Measurements from ENCODE around the gene RNF13.
"Not testable (repeated sequence)": the region's sequence is repeated elsewhere in the genome, so short reads cannot be mapped to it uniquely, and the experiment has no call there.

Gene RNF13

DNA sequence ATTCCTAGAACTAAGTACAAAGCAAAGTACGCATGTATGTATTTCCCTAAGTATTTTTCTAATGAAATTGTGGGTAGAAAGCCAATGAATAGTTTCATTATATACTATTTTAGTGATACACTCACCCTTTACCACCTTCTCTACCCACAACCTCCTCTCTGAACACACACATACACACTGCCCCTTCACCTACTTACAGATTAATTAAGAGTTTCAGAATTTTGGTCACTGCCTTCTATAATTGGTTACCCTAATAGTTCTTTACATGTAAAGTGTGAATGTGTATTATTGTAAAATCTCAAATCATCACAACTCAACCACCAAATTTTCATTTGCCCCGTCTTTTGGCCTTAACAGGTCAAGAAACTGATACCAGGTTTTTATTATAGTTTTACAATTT lies 150.5 kb downstream of the RNF13 start:
- DNase-seq = no peak

DNA sequence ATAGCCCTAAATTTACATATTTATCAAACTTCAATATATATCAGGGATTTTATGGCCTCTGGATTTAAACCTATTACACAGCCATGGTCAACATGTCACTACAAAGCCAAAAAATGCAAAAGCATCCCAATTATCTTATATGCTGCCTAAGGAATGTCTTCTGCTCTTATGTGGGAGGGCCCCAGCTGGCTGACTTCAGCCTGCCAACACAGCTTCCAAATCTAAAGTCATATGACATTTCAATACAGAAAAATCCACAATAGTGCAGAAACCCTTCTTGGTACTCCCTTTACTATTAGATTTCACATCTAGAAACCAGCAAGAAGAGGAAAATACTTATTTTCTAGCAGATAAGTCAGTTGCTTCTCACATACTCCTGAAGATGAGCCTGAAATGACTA lies 151.3 kb downstream of the RNF13 start:
- DNase-seq = no peak

DNA sequence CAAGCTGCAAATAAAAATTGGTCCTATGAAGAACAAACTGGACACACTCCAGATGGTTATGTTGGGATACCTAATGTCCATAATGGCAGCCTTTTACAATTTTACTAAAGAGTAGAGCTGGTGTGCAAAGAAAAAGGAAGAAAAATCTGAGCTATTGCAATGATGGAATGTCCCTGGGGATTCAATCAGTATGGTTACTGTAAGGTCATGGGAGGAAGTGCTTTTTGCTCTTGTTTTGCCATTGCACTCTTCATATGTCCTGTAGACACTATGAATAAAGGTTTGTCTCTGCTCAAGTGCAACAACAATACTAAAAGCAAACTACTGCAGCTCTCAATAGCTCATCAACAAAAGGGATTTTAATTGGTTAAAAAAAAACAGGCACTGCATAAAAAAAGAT lies 152.3 kb downstream of the RNF13 start:
- no peak for DNase-seq

DNA sequence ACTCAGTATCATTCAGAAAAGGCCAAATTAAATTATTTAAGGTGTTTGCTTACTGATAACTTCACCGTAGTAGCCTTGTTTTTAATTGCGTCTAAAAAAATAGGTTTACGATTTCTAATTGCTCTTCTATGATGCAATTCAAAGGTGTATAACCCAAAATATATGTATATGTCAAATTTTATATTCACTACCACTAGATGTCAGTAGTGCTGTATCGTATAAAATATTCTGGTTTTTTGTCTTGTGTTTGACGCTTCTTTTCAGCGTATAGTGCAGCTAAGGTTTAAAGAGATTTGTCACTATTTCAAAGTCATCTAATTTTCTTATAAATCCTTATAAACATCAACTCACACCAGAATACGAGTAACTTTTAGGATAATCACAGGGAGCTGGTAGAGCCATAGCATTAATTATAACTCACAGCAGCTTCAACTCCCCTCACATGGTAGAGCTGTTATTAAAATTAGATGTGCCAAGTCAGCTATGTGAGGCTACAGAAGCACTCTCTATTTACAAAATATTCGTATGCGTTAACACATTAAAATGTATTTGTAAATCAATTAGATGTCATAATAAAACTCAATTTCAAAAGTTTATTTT lies 154.2 kb downstream of the RNF13 start:
- DNase-seq = no peak

DNA sequence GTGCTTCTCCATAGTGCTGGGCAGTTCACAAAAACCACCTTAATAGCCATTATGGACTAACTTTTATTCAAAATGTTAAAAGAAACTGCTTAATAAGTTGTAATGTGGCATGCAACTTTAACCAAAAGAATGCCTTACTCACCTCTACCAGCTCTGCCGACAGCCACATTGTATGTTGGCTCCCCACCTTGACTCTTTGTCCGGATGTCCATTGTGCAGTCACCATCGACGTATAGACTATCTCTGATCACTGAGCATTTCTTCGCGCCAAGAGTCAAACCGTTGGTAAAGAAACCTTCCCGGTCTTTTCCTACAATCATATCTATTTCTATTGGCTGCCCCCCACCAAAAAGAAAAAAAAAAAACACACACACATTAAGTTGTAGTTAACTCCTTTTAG lies 155.2 kb downstream of the RNF13 start:
- DNase-seq = no peak

DNA sequence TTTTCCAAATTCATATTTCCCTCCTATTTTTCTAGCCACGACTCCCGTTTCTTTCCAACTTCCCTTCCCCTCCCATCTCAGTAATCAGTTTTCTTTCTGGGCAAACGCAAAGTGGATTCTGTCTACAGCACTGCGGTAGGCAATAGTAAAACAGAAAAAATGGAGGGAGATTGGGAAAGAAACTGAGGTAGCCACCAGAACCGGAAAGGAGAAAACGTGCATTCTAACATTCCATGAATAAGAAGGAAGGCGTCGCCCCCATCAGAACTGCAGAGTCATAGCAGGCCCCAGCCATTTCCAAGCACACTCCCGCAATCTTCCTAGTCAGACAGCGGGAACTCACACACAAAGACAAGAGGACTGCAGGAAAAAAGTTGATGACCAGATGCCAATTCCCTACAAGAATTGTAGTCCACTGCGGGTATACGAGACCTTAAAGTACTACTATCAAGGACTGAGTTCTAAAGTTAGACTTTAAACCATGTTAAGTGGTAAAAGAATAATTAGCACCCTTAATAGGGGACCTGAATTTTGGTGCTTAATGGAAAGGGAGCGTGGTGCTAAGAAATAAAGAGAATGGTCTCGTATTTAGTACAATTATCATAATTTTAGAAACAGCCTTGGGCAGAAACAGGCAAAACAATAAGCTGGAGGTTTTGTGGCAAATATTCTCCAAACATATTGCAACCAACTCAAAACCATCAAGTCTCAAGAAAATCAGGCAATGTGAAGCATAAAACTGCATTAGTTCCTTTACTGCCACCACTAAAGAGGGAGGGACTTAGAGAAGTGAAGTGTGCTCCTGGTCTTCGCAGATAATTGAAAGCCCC lies 156.3 kb downstream of the RNF13 start:
- no peak for DNase-seq

DNA sequence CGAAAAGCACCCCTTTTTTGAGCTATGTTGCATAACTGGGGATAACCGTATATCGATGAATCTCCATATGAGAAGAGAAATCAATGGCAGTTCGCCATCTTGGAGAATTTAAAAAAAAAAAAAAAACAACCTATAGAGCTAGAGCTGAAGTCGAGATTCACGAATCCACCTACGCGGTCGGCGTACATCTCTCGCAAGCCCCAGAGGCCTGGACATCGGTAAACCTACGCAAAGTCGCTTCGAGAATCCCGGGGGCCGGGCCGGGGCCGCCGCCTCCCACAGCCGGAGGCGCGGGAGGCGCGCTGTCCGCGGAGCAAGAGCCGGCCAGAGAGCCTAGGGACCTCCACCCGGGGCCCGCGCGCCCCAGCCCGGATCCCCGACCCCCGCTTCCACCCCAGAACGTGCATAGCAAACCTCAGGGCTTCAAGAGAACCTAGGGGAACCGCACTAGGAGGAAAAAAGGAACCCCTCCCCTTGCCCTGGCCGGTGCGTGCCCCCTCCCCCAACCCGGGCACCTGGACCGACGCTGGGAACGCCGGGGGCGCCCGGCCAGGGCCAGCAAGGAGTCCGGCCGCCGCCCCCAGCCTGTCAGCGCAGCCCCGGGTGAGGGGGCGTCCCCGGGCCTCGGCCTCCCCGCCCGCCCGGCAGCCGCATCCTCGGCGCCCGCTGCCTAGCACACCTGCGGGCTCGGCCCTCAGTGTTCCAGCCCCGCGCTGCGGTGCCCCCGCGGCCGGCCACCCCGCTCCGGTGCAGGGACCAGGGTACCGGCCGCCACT lies 157.1 kb downstream of the RNF13 start:
- DNase-seq = peak; percentile 84

DNA sequence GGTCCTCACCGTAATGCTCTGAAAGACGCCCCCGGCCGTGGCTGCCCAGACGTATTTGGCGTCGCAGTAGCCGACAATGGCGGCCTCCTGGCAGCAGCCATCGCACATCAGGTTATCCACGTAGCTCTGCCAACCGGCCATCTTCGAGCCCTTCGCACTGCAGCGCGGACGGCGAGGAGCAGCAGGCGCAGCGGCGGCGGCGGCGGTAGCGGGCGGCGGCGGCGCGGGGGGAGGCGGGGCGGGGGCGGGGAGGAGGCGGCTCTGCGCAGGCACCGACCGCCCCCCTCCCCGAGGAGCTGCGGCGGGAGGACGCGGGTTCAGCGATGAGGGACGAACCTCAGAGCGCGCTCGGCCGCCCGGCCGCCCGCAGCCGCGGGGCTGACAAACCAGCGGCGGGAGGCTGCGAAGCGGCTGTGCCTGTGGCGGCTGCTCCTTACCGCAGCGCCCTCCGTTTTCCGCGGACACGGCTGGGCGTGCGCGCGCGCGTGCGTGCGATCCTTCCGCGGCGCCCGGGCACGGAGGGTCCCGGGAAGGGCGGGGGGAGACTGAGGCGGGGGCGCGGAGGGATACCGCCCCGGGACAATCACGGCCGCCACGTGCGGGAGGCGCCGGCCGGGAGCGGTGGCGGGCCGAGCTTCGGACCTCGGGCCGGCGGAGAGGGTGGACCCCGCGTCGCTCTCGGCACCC lies 157.8 kb downstream of the RNF13 start, which contains the start of gene PFN2:
PFN2 (minus strand) TSS at position 180 of the 687 bp plus-strand sequence; CDS start at position 141, 39 bp downstream.
- DNase-seq = peak; percentile 75

DNA sequence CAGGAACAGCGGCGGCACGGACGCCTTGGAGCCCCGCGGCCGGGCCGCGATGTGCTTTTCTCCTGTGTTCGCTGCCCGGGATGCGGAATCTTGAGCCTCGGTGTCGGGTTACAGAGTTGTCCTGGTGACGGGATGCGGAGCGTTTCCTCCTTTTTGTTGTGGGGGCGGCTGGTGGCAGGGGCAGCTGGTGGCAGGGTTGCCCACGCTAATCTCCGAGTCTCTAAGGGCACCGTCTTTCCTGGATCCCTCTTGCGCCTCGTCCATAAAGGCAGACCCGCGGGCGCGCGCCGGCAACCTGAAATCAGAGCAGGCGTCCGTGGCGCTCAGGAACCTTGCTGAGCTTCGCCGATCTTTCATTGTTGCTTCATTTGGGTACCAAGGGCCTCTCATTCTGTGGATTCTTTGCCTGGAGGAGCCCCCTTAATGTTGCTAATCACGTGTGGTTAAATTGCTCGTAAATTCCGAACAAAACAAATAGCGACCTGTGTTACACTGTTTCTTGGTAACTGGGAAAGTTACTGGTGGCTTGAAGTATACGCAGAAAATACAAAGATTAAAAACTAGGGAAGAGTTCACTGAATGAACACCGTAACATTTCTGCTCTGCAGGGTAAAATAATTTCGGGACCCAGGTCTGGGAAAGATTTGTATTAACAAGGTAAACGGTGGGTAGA lies 158.5 kb downstream of the RNF13 start:
- peak; percentile 55 for DNase-seq

DNA sequence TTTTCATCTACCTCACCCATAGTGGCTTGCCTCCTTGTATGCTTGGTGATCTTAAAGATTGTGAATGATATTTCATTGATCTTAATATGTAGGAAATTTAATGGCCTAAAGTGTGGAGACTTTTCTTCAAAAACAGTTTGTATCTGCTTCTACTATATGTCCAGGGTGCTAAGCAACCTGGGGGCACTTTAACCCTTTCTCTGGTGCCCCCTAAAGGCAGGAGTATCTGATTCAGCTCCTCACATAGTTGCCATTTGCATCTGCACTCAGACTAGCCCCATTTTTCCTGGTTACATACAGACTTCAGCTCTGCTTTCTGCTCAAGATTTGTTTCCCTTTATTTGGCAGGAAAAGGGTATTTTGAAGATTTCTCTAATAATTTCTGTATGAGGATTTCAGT lies 162.9 kb downstream of the RNF13 start:
- no peak for DNase-seq

DNA sequence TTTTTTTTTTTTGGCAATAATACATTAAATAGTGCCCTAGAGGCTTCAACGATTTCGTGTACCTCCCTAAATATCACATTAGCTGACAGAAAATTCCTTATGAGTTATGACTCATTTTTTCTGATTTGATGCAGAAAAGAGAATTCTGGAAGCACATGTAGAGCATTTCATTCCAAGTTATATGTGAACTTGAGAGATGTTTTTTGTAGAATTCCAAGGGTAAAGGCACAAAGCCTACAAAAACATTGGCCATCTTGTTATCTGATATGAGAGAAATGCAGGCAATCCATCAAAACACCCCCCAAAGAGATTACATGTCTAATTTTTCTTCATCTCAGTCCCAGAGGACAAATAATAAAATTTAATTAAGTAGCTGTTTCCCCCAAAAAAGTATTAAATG lies 164.4 kb downstream of the RNF13 start:
- DNase-seq = no peak

DNA sequence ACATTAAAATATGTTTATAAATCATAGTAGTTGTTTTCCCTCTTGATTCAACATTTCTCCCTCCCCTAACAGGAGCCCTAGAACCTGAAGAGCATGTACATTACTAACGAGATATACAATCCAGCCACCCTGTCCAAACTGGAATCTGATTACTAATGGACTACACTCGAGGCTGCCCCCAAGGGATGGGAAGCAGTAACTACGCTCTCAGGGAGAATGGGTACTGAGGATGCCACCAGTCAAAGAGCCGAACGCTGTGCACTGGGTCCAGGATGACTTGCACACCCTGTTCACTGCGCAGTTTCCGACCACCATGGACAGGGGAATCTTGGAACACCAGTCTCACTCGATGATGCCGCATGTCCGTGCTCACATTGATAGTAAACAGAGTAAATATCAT lies 169.0 kb downstream of the RNF13 start:
- not testable (repeated sequence) for DNase-seq

DNA sequence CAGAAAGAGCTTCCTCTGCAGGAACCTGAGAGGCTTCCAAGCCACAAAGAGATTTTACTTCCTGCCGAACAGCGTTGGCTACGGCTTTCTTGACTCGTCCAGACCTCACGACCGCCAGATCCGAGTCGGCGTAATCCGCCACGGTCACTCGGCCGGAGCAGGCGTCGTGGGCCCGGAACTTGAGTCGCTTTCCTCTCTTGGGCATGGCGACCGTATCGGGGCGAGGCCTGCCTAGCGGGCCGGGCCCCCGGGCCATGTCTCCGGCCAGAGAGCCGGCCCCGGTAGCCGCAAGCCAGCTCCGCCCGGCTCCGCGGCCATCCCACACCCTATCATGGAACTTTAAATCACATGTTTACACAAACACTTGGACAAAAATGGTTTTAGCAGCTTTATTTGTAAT lies 170.0 kb downstream of the RNF13 start:
- DNase-seq = not testable (repeated sequence)

DNA sequence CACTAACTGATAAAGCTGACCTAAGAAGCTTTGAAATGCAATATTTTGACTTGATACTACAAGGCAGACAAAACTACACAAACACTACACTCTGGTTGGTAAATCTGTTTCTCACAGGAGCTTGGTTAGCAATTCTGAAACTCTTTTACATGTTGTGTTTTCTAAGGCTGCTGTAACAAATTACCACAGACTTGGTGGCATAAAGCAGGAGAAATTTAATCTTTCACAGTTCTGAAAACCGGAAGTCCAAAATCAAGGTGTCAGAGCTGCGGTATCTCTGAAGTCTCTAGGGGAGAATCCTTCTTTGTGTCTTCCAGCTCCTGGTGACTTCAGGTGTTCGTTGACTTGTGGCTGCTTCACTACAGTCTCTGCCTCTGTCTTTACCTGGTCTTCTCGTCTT lies 170.6 kb downstream of the RNF13 start:
- DNase-seq = no peak

DNA sequence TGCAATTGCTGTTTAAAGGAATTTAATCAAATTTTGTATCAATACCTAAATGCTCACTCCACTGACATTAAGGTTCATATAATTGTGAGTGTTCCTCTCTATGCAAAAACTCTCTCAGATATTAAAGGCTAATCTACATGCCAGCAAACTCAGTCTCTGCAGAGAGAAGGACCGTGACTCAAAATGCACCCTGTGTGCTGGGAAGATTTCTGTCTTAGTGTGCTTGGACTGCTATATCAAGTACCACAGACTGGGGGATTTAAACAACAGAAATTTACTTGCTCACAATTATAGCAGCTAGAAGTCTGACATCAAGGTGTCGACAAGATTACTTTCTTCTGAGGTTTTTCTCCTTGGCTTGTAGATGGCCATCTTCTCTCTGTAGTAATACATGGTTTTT lies 176.3 kb downstream of the RNF13 start:
- no peak for DNase-seq

DNA sequence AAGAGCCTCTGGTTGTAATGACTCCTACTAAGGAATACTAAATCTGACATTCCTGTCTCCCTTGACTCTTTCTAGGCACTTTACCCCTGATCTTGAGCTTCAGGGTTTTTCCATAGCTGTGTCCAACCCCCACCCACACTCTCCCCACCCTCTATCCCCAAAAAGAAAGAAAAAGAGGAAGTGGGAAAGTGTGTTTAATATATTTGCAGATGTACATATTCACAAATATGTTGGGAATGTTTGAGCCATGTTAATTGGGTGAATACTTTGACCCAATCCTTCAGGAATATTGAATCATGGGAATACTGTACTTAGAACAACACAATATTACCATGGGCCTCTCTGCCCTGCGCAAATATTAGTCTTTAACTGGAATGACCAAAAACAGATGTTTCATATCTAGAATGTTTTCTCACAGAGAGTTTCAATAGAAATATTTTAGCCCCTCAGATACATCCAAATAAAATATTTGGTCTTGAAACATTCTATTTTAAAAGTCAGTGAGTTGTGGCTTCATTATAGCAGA lies 177.5 kb downstream of the RNF13 start:
- no peak for DNase-seq

DNA sequence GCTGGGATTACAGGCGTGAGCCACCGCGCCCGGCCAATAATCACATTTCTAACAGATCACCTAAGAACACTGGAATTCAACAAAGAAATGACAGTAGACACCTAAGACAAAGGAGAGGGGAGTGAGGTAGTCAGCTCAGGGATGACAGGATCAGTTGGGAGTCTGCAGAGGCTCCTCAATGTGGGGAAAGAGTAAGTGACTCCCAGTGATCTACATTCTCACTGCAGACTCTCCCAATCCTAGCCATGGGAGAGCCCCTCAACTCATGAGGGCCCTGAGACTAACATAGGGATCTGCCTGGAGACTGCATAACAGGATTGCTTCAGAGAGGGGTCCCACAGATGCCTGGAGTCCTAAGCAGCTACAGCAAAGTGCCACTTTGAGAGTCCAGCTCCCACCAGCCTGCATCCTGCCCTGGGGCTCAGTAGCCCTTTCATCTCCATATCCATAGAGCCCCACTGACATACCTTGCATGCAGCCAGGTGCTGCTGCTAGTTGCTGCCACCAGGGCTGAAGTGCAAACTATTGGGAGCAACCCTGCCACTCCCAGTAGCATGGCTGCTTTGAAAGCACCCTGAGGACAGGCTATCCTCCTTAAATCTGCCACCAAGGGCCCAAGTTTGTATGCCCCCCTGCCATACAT lies 179.5 kb downstream of the RNF13 start:
- DNase-seq = no peak

DNA sequence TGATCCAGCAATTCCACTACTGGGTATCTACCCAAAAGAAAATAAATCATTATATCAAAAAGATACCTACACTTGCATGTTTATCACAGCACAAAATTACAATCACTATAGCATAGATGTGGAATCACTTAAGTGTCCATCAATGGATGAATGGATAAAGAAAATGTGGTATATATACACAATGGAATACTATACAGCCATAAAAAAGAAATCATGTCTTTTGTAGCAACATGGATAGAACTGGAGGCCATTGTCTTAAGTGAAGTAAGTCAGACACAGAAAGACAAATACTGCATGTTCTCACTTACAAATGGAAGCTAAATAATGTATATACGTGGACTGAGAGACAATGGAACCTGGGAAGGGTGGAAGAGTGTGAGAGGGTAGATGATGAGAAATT lies 185.9 kb downstream of the RNF13 start:
- DNase-seq = no peak

DNA sequence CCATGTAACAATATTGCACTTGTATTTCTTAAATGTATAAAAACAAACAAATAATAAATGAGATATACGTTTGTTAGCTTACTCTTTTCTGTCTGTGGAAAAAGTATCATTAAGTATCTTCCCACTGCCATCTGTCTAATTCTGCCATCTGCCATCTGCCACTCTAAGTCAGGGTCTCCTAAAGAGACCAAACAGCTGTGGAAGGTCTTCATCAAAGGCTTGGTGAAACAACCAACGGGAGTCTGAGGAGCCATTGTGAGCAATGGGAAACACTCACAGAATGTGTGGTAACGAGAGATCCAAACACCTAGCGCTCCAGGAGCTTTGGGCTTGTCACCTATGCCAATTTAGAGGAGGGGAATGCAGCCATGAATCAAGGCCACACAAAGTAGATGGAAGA lies 186.4 kb downstream of the RNF13 start:
- no peak for DNase-seq

DNA sequence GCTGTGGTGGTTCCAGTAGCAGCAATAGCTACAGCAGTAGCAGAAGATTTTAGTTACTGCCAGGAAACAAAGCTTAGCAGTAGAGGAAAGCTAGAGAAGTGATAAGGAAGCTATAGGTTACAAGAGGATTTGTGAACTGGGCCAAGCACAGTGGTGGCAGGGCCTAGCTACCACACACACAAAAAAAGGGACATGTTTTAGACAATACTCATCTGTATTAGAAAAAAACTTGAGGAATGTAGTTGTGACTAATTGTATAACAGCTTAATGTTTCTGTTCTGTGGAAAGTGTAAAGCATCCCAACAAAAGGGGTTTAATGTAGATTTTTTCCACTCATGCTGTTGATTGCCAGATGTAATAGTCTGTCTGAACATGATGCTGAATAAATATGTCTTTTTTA lies 187.6 kb downstream of the RNF13 start:
- no peak for DNase-seq

DNA sequence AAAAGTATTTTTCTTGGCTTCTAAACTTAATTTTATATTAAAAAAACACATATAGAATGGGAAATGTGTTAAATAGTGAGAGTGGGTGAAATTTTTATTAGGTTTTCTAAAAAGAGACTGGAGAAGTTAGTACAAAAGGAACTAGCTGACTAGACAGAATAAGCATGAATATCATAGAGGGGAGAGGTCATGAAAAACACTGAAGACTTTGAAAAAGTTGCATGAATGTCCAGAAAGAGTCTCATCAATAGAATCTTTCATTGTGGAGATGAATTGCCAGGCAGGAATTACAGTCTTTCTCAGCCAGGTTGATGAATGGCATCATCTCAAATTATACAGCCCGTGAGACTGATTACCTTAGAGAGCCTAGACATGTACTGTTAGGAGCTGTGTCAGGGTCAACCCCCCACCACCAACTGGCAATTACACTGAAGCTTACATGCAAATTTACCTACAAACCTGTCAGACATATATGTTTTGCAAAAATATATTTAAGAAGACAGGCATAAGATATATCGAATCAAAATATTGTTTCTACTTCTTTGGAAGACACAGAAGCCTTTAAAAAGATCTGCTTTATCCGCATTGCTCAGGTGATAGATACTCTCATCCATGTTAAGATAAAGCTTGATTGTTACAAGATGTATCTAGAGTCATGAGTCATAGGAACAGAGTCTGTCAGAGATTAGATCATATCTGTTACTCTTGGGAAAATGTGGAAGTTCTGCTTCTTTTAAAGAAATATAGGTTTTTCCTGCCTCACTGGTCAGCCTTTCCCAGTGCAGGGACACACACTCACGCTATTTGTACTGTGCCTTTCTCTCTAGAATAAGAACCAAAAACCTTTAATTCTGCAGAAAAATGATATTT lies 192.5 kb downstream of the RNF13 start:
- DNase-seq = no peak

Data from activated T-cell treated with anti-CD3 and anti-CD28 coated beads, Interleukin-2, amount 50 U/mL, for 1 hour (primary cell).